NCI-H345 (cell line): ENCODE data around the gene DHRS1.

Experiments
- DNase-seq: peaks from one replicate; lab custom pipeline; 2025; lab: John Stamatoyannopoulos, UW

The DHRS1 gene

GRCh38 chr14:24282736-24283135 is 16.8 kb downstream of the DHRS1 start:
- no peak for DNase-seq

DNA sequence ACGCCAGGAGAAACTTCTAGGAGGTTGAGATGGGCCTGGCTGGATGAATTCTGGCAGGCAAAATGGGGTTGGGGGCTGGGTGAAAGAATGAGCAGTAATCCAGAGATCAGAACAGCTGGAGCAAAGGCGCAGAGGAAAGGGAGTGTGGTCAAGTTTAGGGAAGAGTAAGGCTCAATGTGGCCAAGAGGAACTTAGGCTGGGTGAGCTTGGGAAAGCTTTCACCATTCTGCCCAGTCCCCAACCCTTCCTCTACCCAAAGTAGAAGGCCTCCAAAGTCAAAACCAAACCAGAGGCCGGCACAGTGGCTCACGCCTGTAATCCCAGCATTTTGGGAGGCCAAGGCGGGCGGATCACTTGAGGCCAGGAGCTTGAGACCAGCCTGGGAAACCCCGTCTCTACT is 17.9 kb downstream of the DHRS1 start:
- DNase-seq = no peak

DNA sequence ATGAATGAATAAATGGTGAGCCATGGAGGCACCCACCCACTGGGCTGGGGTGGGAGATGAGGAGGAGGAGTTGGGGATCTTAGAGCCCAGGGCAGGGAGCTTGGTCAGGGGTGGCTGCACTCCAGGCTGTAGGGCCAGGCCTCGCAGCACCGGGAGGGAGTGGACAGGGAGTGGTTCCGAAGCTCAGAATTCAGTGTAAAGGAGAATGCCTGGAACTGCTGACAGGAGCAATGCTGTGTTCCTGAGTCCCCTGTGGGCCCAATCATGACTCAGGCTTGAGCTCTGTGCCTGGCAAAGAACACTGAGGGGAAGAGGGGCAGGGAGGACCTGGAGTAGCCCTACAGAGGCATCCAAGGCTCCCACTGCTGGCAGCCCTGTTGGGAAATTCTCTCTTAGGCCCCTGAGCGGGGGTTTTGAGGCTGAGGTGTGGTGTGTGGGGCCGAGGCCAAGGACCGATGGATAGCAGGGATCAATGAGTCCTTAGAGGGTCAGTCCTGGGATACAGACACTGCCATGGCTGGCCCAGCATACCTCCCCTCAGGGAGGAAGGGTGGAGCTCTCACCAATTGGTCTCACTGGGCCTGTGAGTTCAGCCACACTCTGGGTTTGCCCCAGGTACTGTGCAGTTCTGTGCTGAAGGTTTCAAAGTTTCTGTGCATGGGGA is 18.7 kb downstream of the DHRS1 start:
- DNase-seq = no peak

- DNase-seq = peak; percentile 5
Observed at GRCh38 chr14:24279301-24280186, 20.0 kb downstream of the DHRS1 start.

GRCh38 chr14:24278424-24278823 is 21.2 kb downstream of the DHRS1 start:
- no peak for DNase-seq

GRCh38 chr14:24277606-24278321 is 21.8 kb downstream of the DHRS1 start:
- no peak for DNase-seq

DNA sequence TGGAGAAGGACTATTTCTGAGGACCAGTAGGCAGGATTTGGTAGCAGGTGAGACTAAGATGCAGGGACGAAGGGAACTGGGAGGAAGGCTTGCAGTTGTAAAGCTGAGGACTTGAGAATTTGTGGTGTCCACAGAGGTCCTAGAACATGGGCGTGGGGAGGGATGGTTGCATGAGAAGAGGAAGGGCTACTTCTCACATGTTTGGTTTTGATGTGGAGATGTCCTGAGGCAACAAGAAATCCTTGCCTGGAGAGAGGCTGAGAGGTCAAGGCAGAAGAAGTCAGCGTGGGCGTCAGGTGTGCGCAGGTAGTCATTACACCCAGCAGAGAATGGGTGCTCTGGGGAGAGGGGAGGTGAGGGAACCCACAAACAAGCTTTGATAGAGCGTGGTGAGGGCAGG is 22.5 kb downstream of the DHRS1 start:
- DNase-seq = no peak

DNA sequence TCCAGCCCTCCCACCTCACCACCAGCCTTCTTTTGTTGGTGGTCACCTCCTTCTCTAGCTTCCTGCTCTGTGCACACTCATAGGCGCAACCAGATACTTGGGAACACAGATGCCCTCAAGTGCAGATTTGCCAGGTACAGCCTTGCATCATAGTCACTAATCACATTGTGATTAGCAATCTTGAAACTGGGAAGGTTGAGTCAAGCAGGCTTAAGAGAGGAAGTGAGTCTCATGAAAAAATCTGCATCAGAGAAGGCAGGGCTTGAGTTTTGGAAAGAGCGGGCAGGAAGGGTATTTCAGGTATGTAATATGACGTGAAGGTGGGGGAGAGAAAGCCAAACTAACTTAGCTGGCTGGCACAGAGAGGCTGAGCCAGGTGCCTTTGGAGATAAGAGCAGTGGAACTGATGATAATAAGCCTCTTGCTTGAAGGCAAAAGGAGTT is 25.5 kb downstream of the DHRS1 start:
- no peak for DNase-seq

GRCh38 chr14:24273422-24273998 is 26.1 kb downstream of the DHRS1 start:
- DNase-seq = no peak

GRCh38 chr14:24272467-24272866 is 27.1 kb downstream of the DHRS1 start:
- DNase-seq = no peak

GRCh38 chr14:24271834-24272263 is 27.7 kb downstream of the DHRS1 start:
- DNase-seq = no peak

- DNase-seq = peak; percentile 97
Observed at GRCh38 chr14:24271134-24271833, 28.3 kb downstream of the DHRS1 start, which contains the start of gene RABGGTA. RABGGTA (minus strand) TSS chr14:24271597; CDS start chr14:24271115, 482 bp downstream.

DNA sequence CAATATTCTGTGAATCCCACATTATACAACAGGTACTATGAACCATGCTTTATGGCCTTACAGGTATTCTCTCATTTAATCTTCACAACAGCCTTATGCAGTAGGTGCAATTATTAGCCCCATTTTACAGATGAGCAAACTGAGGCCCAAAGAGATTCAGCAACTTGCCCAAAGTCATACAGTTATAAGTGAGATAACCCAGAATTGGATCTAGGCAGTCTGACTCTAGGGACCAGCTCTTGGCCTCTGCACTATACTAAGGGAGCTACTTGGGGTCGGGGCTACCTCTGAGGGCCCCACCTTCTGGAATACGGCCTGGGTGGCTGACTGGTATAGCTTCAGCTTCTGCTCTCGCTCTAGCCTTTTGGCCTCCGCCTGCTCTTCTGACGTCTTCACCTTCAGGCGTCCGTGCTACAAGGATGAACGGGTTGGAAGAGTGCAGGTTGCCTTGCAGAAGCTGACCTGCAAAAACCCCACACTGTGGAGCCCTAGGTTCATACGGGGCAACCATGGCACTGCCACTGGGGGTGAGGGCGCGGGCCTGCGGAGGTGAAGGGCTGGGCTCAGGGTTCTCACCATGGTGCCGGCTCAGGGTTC is 28.9 kb downstream of the DHRS1 start:
- no peak for DNase-seq

DNA sequence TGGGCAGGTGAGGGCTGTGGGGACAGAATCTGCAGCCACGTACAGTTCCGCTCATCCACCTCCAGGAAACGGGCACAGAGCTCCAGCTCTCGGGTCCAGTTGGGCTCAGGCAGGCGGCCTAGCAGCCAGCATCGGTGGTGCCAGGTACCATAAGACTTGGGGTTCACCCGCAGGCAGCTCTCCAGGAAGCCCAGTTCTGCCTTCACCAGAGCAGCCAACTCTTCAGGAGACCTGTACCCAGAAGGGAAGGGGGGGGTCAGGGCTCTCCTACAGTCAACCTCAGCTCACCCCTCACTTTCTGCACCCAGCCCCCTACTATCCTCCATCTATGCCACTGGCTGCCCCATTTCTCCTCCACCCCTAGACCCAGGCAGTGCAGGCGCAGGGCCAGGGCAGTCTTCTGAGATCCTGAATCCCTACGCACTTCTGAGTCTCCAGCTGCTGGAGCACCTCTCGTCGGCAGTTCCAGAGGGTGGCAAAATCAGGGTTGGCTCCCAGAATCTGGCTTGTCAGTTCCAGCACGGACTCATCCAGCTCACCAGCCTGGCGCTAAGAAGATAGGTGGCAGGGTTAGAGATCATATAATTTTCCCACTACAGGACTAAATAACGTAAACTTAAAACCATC is 29.6 kb downstream of the DHRS1 start:
- DNase-seq = no peak

DNA sequence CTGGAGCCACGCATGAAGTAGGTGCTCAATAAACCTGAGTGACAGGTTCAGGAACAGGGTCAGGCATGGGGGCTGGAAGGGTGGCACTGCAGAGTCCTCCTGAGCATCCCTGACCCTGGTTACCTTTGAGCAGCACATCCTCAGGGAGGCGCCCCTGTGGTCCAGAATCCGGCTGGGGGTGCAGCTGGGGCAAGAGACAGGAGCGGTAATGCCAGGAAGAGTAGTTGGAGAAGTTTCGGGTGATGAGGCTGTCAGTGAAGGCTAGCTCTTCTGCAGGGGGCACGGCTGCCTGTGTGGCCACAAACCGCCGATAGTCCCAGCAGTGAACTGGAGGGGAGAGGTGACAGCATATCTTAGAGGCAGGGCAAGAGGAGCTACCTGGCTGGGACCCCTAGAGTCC is 30.2 kb downstream of the DHRS1 start:
- DNase-seq = no peak

GRCh38 chr14:24268225-24268624 is 31.4 kb downstream of the DHRS1 start:
- no peak for DNase-seq

- DNase-seq = no peak
Observed at GRCh38 chr14:24267516-24267915, 32.1 kb downstream of the DHRS1 start.

DNA sequence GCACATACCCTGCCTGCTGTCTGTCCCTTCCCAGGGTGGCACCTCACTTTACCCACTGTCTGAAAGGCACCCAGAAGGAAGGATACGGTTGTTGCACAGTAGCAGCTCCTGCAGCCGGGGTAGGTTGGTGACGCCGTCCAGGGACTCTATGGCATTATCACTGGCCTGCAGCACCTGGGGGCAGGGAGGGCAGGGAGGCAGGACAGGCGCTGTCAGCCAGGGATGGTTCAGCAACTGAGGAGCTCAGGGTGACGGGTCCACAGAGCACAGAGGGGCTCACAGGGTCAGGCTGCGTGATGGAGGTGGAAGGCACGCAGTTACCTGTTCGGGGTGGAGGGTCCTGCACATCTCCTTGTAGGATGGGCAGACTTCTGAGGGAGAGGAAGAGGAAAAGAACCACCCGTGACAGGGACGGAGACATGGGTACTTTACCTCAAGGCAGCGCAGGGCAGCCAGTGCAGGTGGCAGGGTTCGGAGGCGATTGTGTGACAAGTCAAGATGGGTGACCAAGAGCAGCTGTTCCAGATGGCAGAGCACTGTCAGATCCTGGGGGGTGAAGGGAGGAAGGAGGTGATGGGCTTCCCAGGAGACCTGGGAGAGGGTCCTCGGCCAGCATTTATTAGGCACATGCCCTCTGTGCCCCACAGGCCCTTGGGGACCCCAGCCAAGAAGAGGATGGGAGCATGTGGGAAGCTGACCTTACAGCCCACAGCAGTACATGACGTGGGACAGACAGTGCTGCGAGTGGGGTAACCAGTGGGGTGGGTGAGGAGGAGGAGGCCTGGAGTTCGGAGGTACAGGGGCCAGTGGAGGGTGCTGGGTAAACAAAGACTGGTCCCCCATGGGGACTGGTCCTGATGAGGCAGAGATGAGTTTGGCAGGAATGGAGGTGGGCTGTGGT is 33.0 kb downstream of the DHRS1 start:
- DNase-seq = no peak

DNA sequence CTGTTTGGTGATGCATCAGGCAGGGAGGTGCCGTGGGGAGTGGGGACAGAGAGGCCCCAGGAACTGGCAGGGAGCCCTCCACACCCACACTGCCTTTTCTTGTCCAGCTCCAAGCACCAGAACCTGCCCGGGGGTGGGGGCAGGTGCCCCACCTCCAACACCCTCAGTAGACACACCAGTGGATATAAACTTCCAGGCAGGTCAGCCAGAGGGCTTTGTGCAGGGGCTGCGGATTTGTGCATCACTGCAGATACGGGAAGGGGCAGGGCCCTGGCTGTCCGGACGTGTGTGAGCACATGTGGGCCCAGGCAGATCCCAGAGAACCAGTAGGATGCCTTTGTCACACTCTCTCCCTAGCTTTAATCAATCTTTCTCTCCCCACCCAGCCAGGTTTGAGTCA is 35.3 kb downstream of the DHRS1 start:
- DNase-seq = no peak

DNA sequence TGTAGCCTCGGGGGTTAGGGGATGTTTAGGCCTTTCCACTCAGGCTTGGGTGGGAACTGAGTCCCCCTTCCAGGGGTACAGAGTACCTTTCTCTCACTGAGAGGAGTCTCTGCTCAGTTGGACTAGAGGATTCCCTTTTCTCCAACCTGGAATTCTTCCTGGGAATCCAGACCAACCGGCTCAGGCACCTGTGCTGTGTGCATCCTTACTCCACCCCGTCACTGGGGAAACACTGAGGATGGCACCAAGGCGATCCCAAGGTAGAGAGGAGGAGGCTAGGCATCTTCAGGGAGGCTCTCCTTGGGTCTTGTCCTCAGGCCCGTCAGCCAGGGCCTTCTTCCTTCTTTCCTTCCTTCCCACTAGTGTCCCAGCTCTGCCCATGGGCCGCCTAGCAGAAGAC is 35.7 kb downstream of the DHRS1 start:
- DNase-seq = no peak
